GM21737 (cell line): Measurements from ENCODE around the gene COL6A1.
"Not testable (repeated sequence)": the region's sequence is repeated elsewhere in the genome, so short reads cannot be mapped to it uniquely, and the experiment has no call there.

ENCODE experiments used
- ATAC-seq: cut with Tn5 transposase; IDR thresholded peaks from one replicate; pipeline ENCODE4 v1.9.1; 2021; ENCODE audit warnings: mild to moderate bottlenecking, moderate library complexity; ENCODE audit not compliant: unreplicated experiment

The COL6A1 gene

DNA sequence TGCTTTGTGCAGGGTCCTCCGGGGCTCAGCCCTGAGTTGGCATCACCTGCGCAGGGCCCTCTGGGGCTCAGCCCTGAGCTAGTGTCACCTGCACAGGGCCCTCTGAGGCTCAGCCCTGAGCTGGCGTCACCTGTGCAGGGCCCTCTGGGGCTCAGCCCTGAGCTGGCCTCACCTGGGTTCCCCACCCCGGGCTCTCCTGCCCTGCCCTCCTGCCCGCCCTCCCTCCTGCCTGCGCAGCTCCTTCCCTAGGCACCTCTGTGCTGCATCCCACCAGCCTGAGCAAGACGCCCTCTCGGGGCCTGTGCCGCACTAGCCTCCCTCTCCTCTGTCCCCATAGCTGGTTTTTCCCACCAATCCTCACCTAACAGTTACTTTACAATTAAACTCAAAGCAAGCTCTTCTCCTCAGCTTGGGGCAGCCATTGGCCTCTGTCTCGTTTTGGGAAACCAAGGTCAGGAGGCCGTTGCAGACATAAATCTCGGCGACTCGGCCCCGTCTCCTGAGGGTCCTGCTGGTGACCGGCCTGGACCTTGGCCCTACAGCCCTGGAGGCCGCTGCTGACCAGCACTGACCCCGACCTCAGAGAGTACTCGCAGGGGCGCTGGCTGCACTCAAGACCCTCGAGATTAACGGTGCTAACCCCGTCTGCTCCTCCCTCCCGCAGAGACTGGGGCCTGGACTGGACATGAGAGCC, 22.7 kb downstream of the COL6A1 start:
- ATAC-seq: no peak

DNA sequence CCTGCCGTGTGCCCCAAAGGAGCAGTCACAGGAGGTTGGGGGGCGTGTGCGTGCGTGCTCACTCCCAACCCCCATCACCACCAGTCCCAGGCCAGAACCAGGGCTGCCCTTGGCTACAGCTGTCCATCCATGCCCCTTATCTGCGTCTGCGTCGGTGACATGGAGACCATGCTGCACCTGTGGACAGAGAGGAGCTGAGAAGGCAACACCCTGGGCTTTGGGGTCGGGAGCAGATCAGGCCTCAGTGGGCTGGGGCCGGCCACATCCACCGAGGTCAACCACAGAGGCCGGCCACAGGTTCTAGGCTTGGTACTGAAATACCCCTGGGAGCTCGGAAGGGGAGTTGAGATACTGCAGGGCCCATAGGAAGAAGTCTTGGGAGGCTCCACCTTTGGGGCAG, 23.5 kb downstream of the COL6A1 start:
- ATAC-seq: no peak

DNA sequence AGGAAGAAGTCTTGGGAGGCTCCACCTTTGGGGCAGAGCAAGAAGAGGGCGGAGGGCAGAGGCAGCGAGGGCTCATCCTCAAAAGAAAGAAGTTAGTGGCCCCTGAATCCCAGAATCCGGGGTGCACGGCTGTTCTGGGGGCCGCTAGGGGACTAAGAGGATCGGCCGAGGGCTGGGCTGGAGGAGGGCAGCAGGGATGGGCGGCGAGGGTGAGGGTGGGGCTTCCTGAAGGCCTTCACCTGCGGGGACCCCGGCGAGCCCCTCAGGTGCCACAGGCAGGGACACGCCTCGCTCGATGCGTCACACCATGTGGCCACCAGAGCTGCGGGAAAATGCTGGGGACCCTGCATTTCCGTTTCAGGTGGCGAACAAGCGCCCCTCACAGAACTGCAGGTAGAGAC, 23.9 kb downstream of the COL6A1 start:
- ATAC-seq: no peak

DNA sequence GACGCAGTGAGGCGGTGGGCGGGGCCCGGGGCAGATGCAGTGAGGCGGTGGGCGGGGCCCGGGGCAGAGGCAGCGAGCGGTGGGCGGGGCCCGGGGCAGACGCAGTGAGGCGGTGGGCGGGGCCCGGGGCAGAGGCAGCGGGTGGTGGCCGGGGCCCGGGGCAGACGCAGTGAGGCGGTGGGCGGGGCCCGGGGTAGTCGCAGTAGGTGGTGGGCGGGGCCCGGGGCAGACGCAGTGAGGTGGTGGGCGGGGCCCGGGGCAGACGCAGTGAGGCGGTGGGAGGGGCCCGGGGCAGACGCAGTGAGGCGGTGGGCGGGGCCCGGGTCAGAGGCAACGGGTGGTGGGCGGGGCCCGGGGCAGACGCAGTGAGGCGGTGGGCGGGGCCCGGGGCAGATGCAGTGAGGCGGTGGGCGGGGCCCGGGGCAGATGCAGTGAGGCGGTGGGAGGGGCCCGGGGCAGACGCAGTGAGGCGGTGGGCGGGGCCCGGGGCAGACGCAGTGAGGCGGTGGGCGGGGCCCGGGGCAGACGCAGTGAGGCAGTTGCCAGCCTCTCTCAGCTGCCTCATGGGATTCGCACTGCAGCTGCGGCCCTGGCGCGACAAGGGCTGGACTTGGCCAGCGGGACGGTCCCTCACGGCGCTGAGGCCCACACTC, 24.4 kb downstream of the COL6A1 start:
- ATAC-seq: not testable (repeated sequence)

DNA sequence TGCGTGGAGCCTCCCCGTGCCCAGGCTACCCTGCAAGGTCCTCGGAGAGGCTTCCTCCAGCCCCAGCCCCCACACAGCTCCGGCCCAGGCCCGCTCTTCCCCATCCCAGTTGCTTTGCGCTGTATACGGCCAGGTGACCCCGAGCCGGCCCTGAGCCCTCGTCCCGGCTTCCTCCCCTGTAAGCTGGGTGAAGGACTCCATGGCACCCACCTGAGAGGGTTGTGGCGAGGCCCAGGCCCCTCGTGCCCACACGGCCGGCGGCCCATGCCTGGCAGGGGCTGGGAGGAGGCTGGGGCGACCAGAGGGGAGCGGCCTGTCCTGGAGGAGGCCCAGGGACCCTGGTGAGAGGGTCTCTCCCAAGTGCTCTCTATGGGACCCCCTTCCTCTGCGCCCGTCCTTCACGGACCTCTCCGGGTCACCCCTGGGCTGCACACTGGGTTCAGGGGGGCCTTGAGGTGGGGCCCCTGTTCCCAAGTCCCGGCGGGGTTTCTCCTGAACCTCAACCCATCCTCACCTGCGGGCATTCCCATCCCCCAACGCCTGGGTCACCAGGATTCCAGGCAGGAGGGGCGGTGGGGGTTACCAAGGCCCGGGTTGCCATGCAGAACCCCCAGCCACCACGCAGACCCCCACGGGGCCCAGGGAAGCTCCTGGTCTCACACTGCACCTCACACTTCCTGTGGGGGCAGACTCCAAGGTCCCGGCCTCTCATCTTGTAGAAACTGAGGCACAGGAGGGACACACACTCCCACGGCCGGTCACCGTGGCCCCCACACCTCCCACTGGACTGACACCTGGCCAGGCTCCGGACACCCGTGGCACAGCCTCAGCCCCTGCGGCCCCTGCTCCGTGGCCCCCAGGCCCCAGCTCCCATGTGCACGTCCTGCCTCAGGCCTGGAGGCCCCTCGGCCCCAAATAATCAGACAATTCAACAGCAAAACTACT, 25.2 kb downstream of the COL6A1 start:
- no peak for ATAC-seq

DNA sequence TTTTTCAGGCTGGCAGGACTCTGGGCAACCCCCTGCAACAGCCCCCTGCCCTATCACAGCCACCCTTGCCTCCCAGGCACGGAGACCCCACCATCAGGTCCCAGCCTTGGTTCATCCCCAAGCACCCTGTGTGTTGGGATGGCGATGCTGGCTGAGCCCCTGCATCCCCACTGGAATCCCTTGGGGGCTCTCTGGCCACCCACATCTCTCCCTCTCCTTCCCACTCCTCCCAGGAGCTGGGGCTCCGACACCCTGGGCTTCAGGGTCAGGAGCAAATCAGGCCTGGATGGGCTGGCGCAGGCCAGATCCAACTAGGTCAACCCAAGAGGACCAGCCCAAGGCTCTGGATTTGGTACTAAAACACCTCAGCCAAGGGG, 25.9 kb downstream of the COL6A1 start:
- no peak for ATAC-seq

DNA sequence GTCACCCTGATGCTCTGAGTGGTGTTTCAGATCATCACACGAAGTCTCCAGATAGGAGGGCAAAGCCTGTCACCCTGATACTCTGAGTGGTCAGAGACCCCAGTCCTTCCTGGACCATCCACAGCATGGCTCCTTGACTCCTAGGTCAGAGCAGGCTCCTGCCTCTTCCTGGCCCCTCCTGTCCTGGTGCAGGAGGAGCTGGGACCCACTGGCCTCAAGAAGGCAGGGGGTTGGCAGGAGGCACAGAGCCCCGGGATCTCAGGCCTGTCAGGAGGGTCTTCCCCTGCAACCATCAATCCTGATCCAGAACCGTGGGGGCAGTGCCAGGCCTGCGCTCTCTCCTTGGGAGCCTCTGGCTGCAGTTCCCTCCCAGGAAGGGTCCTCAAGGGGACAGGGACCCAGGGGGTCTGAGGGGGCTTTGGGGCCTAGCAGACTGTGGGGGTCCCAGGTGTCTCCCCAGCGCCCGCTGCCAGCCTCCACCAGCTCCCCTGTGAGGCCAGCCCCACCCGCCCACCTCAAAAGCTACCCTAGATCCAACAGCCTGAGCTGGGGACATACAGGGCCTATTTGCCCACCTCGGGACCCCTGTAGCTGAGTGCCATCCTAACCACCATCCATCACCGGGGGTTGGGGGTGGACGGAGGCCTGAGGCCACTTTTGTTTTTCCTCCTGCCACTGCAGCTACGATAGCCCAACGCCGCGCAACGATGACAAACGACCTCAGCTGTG, 27.5 kb downstream of the COL6A1 start:
- ATAC-seq: no peak

DNA sequence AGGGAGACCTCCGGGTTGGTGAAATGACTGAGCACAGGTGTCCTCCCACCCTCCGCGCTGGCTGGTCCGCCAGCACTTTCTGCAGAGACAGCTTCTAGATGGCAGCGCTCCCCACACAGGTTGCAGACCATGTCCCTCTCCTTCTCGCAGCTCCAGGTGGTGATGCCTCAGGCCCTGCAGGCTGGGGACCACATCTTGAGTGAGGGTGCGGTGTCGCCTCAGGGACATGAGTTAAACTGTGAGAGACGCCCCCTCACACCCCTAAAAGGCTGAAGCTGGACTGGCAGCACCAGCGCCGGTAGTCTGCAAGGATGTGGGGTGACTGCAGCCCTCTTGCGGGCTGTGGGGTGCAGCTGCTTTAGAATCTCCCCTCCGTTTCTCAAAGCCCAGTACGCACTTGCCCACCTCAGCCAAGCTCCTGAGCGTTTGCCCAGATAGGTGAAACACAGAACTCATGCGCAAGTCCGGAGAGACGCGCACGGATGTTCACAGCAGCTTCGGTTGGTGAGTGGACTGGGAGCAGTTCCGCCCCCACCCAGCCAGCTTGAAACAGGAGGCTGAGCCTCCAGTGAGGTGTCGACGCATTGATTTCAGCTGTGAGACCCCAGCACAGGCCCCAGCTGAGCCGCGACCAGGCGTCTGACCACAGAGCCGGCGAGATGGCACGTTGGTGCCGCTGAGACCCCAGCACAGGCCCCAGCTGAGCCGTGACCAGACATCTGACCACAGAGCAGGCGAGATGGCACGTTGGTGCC, 28.6 kb downstream of the COL6A1 start:
- ATAC-seq: no peak

DNA sequence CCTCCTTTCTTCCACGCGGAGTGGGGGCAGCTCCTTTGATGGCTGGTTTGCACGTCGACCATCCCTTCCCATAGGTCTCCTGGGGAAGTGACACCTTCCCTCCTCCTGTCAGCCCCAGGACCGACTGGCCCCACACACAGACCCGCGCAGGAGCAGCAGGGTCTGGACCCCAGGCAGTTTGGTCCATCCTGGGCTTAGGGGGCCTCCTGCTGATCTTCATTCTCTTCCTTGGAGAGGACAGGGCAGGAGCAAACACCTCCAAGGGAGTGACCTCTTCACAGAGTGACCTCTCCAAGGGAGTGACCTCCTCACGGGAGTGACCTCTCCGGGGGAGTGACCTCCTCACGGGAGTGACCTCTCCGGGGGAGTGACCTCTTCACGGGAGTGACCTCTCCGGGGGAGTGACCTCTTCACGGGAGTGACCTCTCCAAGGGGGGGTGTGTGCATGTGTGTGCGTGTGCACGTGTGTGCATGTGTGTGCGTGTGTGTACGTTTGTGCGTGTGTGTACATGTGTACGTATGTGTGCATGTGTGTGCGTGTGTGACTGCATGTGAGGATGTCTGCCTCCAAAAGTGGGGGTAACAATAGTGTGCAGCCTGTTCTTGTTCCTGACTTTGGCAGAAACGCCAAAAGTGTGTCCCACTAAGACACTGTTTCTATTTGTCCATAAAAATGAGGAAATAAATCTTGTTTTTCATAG, 29.8 kb downstream of the COL6A1 start:
- no peak for ATAC-seq

DNA sequence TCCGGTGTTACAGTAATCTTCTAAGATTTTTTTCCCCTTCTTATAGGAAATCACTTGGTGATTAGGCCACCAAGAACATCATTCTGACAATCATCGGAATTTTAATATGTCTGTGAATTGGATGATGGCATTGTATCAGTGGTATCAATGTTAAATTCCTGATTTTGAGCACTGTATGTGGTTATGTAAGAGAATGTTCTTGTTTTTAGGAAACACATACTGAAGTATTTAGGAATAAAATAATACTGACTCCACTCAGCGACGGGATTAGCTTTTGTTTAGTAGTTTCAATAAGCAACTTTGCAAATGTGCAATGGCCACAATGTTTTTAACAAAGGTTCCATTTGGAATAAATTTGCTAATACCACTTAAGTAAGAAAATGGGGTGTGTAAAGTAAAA, 30.6 kb downstream of the COL6A1 start:
- ATAC-seq: no peak

DNA sequence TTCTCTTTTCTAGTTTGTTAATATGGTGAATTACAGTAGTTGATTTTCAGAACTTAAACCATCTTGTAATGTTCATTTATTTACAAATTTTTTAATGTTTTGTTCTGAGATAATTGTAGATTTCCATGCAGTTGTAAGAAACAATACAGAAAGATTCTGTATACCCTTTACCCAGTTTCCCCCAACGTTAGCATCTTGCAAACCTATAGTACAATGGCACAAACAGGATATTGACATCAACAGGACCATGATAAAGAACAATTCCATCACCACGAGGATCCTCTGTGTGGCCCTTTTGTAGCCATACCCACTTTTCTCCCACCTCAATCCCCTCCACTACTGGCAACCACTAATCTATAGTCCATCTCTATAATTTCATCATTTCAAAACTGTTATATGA, 33.3 kb downstream of the COL6A1 start:
- no peak for ATAC-seq

DNA sequence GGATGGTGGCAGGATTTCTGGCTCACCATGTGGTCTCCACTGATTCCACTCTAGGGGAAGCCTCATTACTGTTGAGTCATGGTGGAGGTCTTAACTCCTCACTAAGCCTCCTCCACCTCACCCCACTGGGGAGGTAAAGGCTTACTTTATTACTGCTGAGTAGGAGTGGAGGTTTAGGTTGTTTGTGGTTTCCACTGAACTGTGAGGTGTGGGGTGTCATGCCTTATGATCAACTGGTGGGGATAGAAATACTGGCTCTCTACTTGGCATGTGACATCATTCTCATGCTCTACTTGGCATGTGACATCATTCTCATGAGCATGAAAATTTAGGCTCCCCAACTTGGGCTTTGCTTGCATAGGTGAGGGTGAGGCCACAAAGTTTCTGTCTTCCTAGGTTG, 35.6 kb downstream of the COL6A1 start:
- no peak for ATAC-seq

DNA sequence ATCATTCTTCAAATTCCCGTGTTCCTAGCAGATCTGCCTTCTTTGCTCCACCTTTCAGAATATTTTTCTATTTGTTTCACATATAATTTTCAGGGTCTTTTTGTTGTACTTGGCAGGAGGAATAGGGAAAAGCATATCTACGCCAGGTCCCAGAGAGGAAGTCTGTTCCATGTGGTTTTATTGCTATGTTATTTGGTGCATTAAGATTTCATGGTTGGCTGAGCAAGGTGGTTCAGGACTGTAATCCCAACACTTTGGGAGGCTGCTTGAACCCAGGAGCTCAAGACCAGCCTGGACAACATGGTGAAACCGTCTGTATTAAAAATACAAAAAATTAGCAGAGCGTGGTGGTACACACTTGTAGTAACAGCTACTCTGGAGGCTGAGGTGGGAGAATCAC, 36.1 kb downstream of the COL6A1 start:
- no peak for ATAC-seq

DNA sequence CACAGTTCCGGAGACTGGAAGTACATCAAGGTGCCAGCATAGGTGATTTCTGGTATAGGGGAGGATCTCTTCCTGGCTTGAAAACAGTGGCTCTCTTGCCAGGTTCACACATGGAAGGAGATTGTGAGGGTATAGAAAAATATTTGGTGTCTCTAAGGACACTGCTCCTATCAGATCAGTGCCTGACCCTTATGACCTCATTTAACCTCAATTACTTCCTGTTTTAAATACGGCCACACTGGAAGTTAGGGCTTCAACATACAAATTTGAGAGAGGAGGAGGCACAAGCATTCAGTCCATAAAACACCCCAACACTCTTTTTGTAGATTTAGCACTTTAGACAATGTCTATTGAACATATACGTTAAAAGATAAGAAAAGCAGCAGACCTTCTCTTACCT, 37.0 kb downstream of the COL6A1 start:
- ATAC-seq: no peak

DNA sequence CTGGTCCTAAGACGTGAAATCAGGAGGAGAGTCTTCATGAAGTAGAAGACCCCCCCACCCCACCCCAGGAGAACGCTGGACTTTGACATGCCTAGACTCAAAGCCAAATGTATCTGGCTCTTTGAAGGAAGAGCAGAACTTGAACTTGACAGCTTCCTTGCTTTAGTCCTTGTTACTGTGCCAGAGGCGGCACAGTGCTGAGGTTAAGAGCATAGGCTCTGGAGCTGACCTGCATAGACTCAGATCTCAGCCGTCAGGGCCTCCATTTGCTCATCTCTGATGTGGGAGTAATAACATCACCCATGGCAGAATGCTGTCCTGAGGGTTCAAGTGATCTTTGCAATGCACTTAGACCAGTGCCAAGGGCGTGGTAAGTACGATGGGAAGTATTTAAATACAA, 39.0 kb downstream of the COL6A1 start:
- no peak for ATAC-seq

DNA sequence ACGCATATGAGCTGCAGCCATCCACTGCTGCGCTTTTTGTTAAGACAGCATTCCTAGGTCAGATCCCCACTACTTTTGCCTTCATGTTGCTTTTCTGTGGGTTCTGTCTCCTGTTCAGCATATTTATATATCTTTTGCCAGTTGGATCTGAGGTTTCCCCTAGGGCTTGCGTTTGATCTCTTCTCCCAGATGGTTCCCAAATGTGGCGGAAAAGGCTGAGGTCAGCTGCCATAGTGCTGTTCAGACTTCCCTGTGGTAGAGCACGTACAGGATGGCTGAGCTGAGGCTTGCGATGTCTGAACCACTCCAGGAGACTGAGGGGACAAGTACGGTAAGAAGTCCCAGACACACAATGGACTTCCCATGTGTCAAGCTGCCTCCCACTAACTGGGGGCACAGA, 39.8 kb downstream of the COL6A1 start:
- no peak for ATAC-seq

DNA sequence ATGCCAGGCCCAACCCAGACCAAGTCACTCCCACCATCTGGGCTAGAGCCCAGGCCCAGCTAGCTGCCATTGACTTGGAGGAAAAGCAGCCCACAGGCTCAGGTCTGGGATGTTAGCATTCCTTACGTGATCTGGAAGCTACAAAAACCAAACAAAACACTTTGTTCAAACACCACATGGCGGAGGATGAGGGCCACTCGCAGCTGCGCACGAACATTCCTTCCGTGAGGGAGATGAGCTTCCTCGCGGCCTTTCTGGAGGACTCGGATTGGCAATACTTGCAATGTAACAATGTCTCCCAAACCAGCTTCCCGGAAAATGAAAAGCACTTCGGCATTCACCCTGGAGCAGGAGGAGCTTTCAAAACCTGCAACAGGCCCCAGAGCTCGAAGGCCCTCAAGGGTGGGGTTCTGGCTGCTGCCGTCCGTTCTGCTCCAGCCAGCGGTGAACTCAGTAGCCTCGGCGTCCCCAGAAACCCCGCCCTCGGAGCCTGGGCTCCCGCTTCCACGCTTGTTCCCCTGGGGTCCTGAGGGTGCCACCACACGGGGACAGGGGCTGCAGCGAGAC, 40.5 kb downstream of the COL6A1 start:
- ATAC-seq: no peak

DNA sequence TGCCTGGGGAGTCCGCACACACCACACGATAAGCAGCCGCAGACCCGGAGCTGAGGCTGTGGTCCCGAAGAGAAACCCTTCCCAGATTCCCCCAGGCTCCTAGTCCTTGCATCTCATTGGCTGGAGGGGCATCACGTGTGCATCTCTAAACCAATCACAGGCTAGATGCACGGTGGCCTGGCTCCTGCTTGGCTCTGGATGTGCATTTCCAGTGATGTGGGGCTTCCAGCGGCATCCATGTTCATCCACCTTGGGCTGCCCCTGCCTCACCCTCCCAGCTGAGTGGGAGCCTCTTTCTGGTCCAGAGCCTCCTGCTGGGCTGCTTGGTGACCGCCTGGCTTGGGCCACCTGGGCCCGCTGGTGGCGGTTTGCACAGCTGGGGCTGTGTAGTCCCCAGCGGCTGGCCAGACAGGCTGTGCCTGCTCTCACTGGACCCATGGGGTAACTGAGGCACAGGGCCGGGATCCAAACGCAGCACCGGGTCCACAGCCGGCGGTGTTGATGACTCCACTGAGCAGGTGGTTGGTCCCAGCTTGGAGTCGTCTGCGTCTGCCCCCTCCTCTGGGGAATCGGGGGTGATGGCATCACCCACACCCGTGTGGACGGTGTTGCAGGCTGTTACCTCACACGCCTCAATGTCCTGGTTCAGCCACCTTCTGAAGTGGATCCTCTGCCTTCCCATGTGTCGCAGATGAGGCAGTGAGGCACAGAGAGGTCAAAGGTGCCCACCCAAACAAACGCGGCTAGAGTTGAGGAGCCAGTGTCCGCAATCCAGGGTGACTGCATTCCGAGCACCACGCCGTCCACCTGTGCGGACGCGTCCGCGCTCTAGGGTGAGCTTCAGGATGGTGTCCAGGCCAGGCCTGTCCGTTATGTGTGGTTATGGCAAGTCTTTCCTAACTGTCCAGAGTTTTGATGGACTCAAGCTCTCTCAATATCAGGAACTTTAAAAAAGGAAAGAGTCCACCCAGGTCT, 41.3 kb downstream of the COL6A1 start:
- no peak for ATAC-seq
